GM19467 (cell line): Measurements from ENCODE around the gene STARD8.
"Not testable (repeated sequence)": the region's sequence is repeated elsewhere in the genome, so short reads cannot be mapped to it uniquely, and the experiment has no call there.

Experiments used
- ATAC-seq: cut with Tn5 transposase; IDR thresholded peaks from one replicate; pipeline ENCODE4 v1.9.1; 2021; ENCODE audit warnings: mild to moderate bottlenecking, moderate library complexity; ENCODE audit not compliant: unreplicated experiment

Gene STARD8

DNA sequence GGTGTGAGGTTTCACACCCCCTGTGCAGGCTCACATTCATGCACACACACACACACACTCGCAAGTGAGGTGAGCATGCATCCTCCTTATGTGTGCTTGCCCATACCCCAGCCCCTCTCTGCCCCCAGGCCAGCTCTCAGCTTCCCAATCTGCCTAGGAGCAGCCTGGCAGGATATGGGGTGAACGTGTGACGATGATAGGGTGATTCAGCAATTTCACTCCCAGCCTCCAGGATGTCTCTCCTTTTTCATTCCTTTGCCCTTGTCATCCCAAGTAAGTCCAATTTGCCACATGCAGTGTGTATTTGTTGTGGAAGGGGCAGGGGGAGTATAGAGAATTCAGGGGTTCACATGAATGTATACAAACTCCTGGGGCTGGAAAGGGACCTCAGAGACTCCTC is 7.2 kb downstream of the STARD8 start:
- ATAC-seq = no peak

DNA sequence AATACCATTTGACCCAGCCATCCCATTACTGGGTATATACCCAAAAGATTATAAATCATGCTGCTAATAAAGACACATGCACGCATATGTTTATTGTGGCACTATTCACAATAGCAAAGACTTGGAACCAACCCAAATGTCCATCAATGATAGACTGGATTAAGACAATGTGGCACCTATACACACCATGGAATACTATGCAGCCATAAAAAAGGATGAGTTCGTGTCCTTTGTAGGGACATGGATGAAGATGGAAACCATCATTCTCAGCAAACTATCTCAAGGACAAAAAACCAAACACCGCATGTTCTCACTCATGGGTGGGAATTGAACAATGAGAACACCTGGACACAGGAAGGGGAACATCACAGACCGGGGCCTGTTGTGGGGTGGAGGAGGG is 9.0 kb downstream of the STARD8 start:
- ATAC-seq = not testable (repeated sequence)

DNA sequence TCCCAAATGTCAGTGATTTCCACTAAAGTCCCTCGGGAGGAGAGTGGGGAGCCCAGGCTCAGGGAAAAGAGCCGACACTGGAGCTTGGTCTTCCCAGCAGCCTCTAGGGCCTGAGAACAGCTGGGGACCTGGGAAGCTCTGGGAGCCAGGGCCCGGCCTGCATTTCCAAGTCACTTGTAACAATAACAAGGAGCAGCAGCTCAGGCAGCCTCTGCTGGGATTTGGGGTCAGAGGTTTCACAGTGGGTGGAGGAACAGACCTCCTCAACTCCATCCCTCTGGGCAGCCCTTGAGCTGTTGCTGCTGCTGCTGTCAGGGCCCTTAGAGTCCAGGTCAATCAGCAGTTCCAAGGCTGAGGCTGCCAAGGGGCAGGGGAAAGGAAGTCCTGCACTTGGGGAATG is 11.1 kb downstream of the STARD8 start:
- ATAC-seq = no peak

DNA sequence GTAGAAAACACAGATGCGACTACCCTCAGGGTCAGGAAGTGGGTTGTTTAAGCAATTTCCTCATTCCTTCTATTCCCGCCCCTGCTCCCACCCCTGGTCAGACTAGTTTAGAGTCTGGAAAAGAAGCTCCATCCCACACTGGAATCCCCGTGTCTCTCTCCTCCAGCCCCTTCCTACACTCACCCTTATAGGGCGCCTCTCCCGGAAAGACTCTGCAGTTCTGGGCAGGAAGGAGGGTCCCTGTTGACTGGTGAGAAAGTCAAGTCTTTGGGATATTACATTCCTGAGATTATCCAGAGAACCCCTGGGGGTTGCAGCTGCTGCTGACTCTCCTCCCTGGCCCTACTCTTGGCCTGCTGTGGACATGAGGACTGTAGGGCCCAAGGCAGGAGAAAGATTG is 11.9 kb downstream of the STARD8 start:
- ATAC-seq = no peak

DNA sequence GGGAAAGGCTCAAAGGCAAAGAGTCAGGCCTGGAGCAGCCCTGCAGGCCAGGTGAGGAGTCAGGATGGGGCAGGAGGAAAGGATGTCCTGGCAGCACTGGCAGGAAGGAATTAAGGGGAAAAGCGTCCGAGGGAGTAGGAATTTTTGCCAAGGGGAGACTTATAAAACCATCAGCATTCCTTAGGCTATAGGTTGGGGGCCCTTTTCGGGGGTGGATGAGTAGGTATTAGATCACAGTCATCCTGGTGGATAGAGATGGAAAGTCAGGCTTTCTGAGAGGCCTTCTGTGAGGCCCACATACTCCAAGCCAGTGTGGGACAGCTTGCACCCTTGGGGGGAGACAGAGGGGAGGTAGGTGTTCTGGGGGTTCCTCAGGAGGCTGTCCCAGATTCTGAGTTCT is 12.3 kb downstream of the STARD8 start:
- ATAC-seq = no peak

DNA sequence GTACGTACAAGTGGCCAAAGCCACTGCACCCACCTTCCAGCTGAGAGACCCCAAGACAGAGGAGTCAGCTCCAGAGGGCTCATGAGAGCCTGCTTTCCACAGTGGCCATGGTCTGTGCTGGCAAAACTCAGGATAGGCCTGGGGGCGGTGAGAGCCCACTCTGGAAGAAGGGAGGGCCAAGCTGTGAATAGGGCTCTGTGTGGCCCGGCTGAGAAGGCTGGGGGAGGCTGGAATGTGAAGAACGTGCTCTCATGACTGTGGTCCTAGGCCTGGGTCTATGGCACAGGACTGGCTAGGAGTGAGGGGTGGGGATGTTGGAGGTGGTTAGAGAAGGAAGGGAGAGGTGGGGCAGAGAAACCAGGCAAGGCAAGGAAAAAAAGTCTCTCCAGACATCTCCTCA is 13.3 kb downstream of the STARD8 start:
- no peak for ATAC-seq

DNA sequence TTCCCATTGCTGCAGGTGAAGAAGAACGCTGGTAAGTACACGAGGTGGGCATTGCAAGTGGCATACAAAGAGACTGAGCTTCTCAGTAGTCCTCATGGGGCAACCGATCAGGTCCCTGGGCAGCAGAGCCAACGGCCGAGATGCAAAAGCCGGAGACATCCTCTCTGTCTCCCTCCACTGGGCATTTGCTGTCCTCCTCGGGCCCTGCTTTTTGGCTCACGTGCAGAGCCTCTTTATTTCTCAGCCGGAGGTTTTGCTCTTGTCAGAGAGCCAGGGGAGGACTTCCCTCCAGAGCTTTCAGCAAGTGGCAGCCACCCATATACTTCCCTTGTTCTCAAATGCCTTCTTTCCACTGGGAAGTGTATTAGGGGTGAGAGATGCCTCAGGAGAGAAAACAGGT is 18.0 kb downstream of the STARD8 start:
- ATAC-seq = no peak

DNA sequence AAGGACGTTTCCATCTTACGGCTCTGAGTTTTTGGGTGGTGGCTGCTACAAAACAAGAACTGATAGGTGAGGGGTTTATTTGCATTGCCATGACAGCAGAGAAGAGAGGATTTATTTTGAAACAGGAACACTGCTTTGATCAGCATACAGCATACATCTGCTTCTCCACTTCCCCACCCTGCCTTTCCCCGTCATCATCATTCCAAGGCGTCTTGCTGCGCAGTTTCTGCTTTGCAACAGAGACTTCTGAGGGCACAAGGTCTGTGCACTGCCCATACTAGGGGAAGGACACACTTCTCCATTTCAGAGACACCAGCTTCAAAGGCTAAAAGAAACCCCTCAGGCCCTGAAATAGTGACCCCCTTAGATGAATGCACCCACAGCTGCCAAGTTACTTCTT is 19.1 kb downstream of the STARD8 start:
- ATAC-seq = no peak

DNA sequence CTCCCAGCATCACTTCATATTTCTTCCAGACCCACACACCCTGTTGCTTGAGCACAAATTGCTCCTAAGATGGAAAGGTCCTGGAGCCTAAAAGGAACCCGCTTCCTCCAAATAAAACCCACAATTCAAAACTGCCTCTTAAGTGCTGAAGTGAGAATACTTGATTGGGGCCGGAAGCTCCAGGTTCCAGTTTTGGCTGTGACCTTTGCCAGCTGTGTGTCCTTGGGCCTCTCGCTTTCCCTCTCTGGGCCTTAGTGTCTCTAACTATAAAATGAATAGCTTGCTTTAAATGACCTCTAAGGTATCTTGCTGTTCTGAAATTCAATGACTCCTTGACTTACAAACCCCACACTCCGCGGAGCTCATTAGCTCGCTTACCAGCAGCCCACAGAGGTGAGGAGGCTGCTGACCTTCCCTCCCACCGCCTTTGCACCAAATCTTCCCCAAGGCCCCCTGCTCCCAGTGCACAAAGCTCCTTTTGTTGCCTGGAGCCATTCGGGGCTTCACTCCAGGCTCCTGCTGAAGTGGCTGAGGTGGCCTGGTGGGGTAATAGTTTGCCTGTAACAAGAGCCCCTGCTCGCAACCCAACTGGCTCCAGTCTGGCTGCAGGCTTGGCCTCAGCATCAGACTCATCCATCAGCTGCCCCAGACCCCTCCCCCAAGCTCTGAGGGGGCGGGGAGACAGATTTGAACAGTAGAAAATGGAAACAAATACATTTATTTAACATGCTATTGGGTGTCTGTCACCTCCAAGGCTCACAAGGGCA is 21.8 kb downstream of the STARD8 start:
- no peak for ATAC-seq

DNA sequence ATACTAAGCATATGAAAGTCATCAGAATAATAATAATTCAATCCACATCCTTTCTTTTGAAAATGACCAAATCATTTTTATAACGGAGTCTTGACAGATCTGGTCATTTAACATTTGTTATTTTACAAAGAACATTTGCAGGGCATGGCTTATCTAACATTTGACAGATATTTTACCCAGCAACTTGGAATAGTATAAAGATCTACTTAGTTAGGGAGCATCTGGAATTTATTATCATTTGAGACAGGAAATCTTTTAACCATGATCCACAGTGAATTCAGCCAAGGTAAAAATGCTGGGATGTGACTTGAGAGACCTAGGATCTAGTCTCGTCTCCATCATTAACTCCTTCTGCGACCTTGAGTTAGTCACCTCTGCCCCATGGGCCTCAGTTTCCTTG is 22.4 kb downstream of the STARD8 start:
- ATAC-seq = no peak

DNA sequence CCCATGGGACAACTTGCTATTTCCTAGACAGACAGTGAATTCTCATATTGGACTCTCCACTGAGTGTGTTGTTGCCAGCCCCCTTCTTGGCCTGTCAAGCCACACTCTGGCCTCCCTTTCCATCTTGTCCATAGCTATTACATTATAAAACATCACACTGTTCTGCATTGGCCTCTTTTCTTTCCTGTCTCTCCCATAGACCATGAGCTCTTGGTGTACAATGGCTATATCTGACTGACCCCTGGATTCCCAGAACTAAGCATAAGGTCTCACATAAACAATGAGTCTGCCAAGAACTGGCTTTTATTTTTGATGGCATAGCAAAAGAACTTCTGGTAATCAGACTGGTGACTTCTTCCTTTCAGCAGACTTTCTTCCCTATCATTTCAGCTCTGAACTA is 23.8 kb downstream of the STARD8 start:
- ATAC-seq = no peak

DNA sequence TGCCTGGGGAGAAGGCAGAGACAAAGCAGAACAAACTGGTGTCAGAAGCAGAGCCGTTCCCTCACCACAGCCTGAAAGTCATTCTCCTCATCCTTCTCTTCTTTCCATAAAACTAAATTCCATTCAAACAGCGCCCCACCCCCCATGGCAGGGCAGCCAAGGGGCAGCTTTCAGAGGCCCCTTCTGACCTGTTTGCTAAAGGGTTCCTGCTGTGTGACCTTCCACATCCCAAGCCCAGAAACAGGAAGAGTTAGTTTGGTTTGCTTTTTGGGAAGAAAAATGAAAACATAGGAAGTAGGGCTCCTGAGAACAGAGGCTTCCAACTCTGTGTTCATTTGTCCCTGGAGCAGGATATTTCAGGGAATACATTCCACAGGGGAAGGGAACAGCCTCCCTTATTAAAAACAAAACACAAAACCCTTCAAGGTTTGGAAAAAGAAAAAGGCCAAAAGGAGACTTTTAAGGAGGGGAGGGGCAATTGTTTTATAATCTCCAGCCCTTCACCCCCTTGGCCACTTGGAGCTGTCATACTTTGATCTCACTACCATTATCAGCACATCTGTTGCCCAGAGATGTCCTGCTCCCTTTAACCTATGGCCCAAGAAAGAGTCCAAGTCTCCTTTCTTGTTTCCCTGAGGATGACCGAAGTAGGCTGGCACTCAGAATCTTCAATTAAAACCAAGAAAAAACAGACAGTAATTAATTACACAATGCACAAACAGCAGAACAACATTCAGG is 25.3 kb downstream of the STARD8 start:
- no peak for ATAC-seq

DNA sequence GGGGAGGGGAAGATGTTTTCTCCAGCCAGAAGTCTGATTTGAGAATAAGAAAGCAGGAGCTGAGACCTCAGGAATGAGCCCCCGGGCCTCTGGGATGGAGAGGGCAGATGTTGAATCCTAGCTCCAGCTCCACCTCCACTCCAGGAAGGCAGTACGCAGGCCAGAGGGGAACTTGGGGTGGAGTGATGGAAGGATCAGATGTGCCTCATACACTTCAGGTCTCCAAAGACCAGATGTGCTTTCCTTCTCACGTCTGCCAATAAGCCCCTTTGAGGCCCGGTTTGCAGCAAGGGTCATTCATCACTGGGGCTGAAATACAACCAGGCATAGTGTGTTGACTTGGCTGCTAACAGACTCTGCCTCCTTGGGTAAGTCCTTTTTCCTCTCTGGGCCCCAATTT is 28.1 kb downstream of the STARD8 start:
- ATAC-seq = no peak

DNA sequence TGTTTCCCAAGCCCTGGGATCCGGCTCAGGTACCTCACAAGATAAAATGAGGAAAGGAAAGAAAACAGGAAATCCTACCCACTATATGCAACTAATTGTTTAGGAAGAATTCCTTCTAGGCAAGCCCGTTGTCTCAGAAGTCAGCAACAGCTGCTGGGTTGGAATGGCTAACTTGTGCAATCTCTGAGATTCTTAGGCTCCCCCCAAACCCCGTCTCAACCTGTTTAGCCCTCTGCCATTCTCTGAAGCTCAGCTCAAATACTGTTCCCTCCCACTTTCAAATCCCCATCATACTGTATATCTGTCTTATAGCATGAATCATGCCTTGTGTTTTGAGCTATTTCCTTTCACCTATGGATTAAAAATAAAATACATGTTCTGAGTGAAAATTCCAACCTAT is 28.9 kb downstream of the STARD8 start:
- ATAC-seq = no peak

DNA sequence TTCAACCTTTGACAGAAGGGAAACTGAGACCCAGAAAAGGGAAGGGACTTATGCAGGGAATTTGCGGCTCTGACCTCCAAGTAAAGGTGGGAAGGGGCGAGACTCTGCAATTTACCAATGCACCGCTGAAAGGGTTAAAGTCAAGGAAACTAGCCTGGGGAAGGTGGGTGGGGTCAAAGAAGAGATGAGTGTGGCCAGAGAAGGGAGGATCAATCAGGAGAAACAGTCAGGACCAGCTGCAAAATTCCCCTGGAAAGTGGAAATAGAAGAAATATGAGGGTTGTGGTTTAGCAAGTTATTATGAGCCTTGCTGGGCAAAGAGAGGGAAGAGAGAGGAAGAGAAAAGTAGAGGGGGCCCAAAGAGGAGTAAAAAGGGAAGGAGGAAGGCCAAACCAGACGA is 30.5 kb downstream of the STARD8 start:
- no peak for ATAC-seq

DNA sequence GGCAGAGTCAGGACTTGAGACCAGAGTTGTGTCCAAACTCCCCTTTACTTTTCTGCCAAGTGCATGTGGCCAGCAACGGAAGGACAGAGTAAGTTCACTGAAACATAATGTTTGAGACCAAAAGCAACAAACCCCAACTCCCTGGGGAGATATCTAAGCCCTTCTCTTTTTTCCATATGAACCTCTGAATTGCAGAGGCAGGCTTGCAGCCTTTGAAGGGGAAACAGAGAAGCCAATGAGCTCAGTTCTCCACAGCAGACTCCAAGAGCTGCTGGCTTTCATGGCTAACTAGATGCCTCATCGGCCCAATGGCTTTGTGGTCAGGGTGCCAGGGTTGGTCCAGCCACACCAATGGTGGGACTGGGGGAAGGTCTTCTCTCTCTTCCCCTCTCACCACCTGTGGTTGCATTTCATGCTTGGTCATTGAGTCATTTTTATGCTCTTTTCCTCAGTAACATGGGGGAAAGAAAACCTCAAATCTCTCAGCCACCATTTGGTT is 34.0 kb downstream of the STARD8 start:
- ATAC-seq = no peak

DNA sequence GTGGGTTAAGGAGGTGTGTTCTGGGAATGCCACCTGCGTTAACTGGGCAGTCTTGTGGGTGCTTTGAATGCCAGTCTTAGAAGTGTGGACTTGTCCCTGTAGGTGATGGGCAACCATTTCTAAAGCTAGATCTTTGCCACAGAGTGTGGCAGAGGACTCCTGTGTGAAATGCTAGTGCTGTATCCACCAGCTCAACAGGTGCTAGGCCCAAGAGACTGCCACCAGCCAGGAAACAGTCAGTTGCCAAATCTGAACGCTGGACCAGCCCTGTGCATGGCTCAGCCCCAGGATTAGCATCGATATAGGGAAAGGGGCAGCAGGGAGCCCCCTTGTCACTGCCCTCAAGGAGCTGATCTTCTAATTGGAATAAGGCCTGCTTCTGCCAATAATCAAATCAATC is 35.3 kb downstream of the STARD8 start:
- no peak for ATAC-seq

DNA sequence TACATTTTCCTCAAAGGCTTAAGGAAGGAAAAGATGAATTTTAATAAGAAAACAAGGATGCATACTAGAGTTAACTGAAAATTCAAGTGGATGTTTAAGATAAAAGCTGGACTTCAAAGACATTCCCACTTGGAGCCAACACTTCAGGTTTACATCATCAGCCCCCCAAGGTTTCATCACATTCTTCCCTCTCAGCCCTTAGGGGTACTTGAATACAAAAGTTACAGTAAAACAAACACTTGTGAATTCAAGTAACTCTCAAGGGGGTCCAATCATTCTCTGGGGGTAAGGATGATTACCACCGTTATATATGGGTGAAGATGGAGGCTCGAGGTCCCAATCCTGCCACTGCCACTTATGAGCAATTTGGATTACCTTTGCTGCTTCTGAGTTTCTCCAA is 36.1 kb downstream of the STARD8 start:
- no peak for ATAC-seq

DNA sequence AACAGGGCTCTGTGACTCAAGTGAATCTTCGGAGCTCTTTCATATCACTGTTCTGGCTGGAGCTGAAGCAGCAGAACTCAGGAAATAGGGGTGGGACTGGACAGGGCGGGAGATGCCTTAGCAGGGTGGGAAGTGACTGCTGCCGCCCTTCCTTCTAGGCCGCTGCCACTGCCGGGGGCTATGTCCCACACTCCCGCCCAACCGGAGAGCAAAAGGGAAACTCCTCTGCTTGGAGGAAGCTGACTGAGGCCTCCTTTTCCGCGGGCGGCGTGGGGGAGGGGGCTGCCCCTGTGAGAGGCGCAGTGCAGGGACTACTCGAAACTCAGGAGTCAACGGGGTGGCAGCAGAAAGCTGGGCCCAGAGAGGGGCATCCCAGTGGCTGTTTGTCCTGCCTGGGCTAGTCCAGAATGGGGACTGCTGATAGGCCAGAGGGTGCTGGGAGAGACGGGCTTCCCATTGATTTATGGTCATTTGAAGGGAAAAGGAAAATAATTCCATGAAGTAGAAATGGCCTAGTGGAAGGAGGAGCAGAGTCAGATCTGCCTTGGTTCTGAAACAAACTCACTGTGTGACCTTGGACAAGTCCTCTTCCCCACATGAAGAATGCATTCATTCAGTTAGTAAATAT is 36.9 kb downstream of the STARD8 start:
- no peak for ATAC-seq

DNA sequence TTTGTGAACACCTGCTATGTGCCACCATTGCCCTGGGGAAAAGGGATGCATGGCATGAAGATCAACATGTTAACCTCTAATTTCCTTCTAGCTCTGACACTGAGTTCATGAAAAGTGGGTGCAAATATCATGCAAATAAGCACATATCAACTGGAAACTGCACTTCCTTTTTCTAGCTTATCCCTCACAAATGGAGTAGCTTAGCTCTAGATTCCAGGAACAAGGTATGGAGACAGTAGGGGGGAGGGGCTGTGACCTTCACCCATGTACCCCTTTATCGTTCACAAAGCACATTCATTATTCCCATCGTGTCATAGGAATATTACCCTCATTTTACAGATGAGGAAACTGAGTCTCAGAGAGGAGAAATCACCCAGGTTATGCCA is 37.4 kb downstream of the STARD8 start:
- no peak for ATAC-seq

DNA sequence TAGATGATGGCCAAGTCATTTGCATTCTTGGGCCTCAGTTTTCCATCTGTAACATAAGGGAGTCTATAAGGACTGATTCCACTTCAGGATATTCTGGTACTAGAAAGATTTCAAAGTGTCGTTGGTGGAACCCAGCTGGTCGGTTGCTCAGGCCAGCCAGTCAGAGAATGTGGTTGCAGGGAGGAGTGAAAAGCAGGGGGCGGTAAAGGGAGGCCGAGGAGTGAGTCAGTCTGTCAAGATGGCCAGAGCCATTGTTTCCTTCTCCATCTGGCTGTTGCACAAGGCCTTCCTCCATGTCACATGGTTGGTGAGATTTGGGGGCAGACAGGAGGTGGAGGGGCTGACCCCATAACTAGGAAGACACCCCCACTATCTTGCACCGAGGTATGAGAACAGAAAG is 38.2 kb downstream of the STARD8 start:
- no peak for ATAC-seq
